PFSK-1 (cell line): ENCODE data around the gene CADM2.

Source experiments
- REST ChIP-seq, 2 experiments: IDR thresholded peaks; 2 replicates each; pipeline versions ENCODE4 v1.6.1 to v1.8.0; 2011 to 2012; ENCODE audit warnings: low read depth in 2 of 2, low read length in 2 of 2, control low read depth in 1 of 2, inconsistent platforms in 1 of 2, mild to moderate bottlenecking in 1 of 2, moderate library complexity in 1 of 2; ENCODE audit not compliant: insufficient read depth in 1 of 2
- SIN3A ChIP-seq: IDR thresholded peaks from 2 replicates; pipeline ENCODE4 v1.6.1; 2012; ENCODE audit warnings: mild to moderate bottlenecking, low read length, moderate library complexity, borderline replicate concordance; ENCODE audit not compliant: insufficient read depth

GRCh38 chr3:86056032-86056431 is 1097.2 kb downstream of the CADM2 start:
- TF ChIP-seq REST (IDR thresholded peaks at IDR 0.05; ENCODE audit: insufficient read depth in 1 of 2, low read depth in 2 of 2, low read length in 2 of 2) (no peak), SIN3A (no peak)
